22Rv1 (cell line): ENCODE results near the gene PRSS57.
"Not testable (repeated sequence)": the region's sequence is repeated elsewhere in the genome, so short reads cannot be mapped to it uniquely, and the experiment has no call there.

Source experiments
- CTCF ChIP-seq: fragments of 450-650 bp; IDR thresholded peaks from 2 replicates; pipeline ENCODE4 v1.5.1; 2017; ENCODE audit warnings: mild to moderate bottlenecking
- ZFX ChIP-seq: fragments of 450-650 bp; IDR thresholded peaks from 2 replicates; pipeline ENCODE4 v1.6.1; 2017; ENCODE audit warnings: antibody characterized with exemption, borderline replicate concordance

GRCh38 chr19:702847-703246, 7.6 kb upstream of the PRSS57 start:
- TF ChIP-seq CTCF, ZFX: not testable (repeated sequence)
